ENCODE measurements around the gene EARS2.

The EARS2 gene

DNA sequence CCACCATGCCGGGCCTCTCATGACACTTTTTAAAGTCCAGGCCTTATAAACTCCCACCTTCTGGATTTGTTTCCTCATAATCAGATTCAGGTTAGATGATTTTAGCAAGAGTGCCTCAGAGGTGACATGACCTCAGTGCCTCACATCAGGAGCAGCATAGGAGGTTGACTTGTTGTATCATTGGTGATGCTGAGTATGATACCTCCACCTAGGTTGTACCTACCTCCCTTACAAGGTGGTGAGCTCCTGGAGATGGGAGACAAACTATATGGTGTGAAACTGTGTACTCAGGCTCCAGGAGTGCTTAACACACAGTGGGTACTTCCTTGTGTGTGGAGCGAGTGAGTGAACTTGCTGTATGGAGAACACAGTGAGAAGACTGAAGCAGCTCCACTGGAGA lies 20.3 kb upstream of the EARS2 start:
- H3K4me3 ChIP-seq (ENCODE audit: low read depth, low read length): no peak overlapping the region
- TF ChIP-seq, protein P1, sequence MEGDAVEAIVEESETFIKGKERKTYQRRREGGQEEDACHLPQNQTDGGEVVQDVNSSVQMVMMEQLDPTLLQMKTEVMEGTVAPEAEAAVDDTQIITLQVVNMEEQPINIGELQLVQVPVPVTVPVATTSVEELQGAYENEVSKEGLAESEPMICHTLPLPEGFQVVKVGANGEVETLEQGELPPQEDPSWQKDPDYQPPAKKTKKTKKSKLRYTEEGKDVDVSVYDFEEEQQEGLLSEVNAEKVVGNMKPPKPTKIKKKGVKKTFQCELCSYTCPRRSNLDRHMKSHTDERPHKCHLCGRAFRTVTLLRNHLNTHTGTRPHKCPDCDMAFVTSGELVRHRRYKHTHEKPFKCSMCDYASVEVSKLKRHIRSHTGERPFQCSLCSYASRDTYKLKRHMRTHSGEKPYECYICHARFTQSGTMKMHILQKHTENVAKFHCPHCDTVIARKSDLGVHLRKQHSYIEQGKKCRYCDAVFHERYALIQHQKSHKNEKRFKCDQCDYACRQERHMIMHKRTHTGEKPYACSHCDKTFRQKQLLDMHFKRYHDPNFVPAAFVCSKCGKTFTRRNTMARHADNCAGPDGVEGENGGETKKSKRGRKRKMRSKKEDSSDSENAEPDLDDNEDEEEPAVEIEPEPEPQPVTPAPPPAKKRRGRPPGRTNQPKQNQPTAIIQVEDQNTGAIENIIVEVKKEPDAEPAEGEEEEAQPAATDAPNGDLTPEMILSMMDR (IDR thresholded peaks at IDR 0.05; ENCODE audit: low read depth, low read length, missing control alignments): no peak
- DNase-seq (ENCODE audit: low read depth): no peak

DNA sequence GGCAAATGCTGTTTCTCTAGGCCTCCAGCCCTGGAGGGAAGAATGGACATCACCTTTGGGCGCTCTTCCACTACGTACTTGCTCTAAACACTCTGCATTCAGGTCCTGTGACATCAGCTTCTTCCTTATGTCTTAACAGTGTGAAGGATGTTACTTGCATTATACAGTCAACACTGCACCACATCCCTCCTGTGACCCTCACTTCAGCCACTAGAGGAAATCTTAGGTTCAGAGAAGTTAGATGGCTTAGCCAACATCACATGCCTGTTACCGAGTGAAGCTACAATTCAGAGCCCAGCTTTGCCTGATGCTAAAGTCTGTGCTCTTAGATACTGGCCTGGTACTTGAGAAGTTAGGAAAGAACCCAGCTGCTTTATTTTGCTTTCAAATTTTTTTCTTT lies 18.7 kb upstream of the EARS2 start:
- TF ChIP-seq, protein P1 (IDR thresholded peaks at IDR 0.05; ENCODE audit: low read depth, low read length, missing control alignments): no peak
- H3K4me3 ChIP-seq (ENCODE audit: low read depth, low read length): no peak overlapping the region
- no peak for DNase-seq (ENCODE audit: low read depth)

DNA sequence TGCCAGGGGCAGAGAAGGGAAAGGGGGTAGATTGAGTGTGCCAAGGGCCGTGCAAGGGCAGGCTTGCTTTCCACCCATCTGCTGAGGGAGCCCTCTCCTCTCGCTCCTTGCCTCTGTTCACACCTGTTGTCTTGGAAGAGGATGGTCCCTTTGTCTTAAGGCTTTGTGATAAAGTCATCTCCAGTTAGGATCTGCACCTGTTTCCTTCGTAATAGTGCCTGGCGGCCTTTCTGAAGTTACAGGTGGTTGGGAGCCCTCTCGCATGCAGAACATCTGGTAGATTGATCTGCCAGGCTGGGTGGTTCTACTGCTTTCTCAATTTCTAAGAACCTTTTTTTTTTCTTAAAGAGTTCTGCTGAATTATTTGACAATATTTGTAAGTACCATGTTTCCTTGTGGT lies 16.7 kb upstream of the EARS2 start:
- H3K4me3 ChIP-seq (ENCODE audit: low read depth, low read length): no peak overlapping the region
- TF ChIP-seq, protein P1 (IDR thresholded peaks at IDR 0.05; ENCODE audit: low read depth, low read length, missing control alignments): no peak
- DNase-seq (ENCODE audit: low read depth): no peak

DNA sequence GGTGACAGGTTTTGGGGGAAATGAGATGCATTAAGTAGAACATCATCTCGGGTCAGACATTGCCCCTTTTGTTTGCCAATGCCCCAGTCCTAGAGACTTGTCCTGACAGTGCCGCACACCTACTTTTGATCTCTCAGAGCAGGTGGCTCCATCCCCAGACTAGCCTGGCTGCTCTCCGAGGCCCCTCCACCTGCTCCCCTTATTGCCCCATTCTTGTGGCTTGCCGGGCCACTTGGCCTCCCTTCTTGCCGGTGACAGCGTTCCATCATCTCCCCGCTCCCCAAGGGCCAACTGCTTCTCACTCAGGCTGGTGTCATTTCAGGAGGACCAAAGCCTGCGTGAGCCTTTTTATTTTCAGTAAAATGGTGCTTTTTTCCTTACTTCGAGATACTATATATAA lies 15.2 kb upstream of the EARS2 start:
- H3K4me3 ChIP-seq (ENCODE audit: low read depth, low read length): no peak overlapping the region
- DNase-seq (ENCODE audit: low read depth): no peak
- TF ChIP-seq, protein P1 (IDR thresholded peaks at IDR 0.05; ENCODE audit: low read depth, low read length, missing control alignments): no peak

DNA sequence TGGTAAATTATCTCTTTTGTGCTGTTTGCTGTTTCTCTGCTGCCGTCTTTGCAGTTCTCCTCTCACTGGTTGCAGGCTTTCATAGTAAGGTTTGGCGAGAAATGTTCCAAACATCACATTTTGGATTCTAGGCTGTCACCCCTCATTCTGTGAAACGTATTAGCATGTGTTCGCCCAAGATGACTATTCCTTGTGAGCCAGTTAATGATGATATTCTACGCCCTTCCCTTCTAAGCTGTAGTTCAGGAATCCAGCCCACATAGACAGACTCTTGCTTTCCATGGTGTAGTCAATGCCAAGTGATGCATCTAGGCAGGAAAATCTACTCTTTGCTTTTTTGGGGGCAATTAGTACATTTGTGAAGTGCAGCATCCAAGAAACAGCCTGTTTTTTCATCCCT lies 14.7 kb upstream of the EARS2 start:
- H3K4me3 ChIP-seq (ENCODE audit: low read depth, low read length): no peak overlapping the region
- DNase-seq (ENCODE audit: low read depth): no peak
- TF ChIP-seq, protein P1 (IDR thresholded peaks at IDR 0.05; ENCODE audit: low read depth, low read length, missing control alignments): no peak

DNA sequence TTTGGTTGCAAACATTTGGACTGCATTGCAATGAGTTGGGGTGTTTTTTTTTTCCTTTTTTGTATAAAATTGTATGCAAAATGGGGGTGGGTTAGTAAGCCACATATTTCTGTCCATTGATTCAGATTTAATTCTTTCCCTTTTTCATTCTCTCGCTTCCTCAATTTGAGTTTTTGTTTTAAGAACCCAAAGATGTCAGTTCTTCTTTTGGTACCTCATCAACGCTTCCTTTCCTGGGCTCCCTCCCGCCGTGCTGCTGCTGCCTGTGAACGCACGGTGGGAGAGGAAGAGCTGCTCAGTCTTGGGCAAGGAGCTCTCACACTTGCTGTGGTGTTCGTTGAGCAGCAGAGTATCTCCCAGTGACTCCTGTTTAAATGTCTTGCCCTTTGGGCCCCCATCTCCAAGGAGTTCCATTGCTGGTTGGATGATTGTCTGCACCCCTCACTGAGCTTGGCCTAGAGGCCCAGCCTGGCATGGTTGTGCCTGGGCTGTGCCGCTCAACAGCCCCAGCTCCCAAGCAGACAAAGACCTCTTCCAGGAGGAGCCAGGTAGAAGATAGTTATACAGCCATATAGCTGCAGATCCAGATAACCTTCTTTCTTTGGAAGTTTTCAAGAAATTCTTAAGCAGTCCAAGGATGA lies 14.0 kb upstream of the EARS2 start:
- H3K4me3 ChIP-seq (ENCODE audit: low read depth, low read length): no peak overlapping the region
- DNase-seq (ENCODE audit: low read depth): no peak
- TF ChIP-seq, protein P1 (IDR thresholded peaks at IDR 0.05; ENCODE audit: low read depth, low read length, missing control alignments): no peak

DNA sequence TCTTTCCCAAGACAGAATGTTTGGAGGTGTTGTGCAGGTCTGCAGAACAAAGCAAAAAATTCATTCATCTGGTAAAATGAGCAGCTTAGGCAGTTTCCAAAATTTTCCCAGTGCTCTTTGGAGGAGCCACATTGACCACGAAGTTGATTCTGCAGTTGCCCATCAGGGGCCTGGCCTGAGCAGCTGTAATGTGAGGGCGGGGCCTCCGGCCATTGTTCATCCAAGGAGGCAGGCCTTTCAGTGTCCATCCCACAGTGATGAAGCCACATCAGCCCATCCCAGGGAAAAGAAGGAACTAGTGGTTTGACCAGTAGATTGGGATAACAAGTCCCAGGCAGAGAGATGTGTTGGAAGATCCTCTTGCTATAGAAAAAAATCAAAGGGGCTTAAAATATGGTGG lies 10.5 kb upstream of the EARS2 start:
- TF ChIP-seq, protein P1 (IDR thresholded peaks at IDR 0.05; ENCODE audit: low read depth, low read length, missing control alignments): no peak
- no peak overlapping the region for H3K4me3 ChIP-seq (ENCODE audit: low read depth, low read length)
- DNase-seq (ENCODE audit: low read depth): no peak

All from GM12864 (cell line).